HL-60 (cell line): Measurements from ENCODE around the gene BCAT1.

Source experiments
- GABPA ChIP-seq: IDR thresholded peaks from 2 replicates; pipeline ENCODE4 v1.6.1; 2012; ENCODE audit warnings: low read depth
- POLR2AphosphoS5 ChIP-seq: IDR thresholded peaks from 2 replicates; pipeline ENCODE4 v1.6.1; 2012; ENCODE audit warnings: low read depth
- SPI1 ChIP-seq: IDR thresholded peaks from 2 replicates; pipeline ENCODE4 v1.6.1; 2012; ENCODE audit warnings: low read depth, mild to moderate bottlenecking, borderline replicate concordance
- TF ChIP-seq, protein P1 (sequence below): IDR thresholded peaks from one replicate; pipeline ENCODE4 v1.5.1; 2011; ENCODE audit warnings: low read length, control low read depth, inconsistent platforms; ENCODE audit not compliant: insufficient read depth
- TF ChIP-seq, protein P2 (sequence below): IDR thresholded peaks from 2 replicates; pipeline ENCODE4 v1.6.1; 2012; ENCODE audit warnings: low read depth; ENCODE audit not compliant: insufficient replicate concordance

DNA sequence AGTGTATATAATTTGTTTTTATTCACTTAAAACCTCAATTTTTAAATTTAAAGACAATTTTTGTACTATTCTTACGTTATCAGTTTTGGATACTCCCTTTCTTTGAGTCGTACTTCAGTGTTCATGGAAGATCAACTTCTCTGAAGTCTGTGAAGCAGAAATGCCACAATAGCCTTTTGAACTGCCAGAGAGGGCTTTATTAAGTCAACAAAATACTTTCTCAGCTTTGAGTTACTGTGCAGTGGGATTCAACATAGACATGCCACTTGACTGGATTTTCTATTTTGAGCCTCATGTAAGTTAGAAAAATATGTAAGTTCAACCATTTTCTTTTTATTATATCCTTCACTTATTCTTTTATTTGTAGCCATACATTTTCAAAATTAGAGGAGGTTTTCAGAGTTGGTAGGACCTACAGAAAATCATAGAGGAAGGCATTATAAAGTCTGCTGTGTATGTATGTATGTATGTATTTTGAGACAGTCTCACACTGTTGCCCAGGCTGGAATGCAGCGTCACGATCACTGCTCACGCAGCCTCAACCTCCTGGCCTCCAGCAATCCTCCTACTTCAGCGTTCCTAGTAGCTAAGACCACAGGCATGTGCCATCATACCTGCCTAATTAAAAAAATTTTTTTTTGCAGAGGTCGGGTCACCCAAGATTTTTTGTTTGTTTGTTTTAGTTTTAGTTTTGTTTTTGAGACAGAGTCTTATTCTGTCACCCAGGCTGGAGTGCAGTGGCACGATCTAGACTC is 31.3 kb upstream of the BCAT1 start:
- TF ChIP-seq, protein P1, sequence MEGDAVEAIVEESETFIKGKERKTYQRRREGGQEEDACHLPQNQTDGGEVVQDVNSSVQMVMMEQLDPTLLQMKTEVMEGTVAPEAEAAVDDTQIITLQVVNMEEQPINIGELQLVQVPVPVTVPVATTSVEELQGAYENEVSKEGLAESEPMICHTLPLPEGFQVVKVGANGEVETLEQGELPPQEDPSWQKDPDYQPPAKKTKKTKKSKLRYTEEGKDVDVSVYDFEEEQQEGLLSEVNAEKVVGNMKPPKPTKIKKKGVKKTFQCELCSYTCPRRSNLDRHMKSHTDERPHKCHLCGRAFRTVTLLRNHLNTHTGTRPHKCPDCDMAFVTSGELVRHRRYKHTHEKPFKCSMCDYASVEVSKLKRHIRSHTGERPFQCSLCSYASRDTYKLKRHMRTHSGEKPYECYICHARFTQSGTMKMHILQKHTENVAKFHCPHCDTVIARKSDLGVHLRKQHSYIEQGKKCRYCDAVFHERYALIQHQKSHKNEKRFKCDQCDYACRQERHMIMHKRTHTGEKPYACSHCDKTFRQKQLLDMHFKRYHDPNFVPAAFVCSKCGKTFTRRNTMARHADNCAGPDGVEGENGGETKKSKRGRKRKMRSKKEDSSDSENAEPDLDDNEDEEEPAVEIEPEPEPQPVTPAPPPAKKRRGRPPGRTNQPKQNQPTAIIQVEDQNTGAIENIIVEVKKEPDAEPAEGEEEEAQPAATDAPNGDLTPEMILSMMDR, result no peak
- TF ChIP-seq SPI1, result no peak
- no peak for TF ChIP-seq POLR2AphosphoS5
- TF ChIP-seq, protein P2, sequence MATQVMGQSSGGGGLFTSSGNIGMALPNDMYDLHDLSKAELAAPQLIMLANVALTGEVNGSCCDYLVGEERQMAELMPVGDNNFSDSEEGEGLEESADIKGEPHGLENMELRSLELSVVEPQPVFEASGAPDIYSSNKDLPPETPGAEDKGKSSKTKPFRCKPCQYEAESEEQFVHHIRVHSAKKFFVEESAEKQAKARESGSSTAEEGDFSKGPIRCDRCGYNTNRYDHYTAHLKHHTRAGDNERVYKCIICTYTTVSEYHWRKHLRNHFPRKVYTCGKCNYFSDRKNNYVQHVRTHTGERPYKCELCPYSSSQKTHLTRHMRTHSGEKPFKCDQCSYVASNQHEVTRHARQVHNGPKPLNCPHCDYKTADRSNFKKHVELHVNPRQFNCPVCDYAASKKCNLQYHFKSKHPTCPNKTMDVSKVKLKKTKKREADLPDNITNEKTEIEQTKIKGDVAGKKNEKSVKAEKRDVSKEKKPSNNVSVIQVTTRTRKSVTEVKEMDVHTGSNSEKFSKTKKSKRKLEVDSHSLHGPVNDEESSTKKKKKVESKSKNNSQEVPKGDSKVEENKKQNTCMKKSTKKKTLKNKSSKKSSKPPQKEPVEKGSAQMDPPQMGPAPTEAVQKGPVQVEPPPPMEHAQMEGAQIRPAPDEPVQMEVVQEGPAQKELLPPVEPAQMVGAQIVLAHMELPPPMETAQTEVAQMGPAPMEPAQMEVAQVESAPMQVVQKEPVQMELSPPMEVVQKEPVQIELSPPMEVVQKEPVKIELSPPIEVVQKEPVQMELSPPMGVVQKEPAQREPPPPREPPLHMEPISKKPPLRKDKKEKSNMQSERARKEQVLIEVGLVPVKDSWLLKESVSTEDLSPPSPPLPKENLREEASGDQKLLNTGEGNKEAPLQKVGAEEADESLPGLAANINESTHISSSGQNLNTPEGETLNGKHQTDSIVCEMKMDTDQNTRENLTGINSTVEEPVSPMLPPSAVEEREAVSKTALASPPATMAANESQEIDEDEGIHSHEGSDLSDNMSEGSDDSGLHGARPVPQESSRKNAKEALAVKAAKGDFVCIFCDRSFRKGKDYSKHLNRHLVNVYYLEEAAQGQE, result no peak
- no peak for TF ChIP-seq GABPA
